Measurements from ENCODE around the gene BAIAP2. TPM values are rescaled to one million over a fixed set of nuclear protein-coding genes. Genes with fewer than 3 reads are reported as not detected.

The BAIAP2 gene
- total and polyA plus RNA-seq, 10 of the 15 experiments (the other 5 are each of a cell fraction or from before 2014, with no cell fraction given): 0.15 to 1.2 (median 0.46) TPM; not detected in 2

DNA sequence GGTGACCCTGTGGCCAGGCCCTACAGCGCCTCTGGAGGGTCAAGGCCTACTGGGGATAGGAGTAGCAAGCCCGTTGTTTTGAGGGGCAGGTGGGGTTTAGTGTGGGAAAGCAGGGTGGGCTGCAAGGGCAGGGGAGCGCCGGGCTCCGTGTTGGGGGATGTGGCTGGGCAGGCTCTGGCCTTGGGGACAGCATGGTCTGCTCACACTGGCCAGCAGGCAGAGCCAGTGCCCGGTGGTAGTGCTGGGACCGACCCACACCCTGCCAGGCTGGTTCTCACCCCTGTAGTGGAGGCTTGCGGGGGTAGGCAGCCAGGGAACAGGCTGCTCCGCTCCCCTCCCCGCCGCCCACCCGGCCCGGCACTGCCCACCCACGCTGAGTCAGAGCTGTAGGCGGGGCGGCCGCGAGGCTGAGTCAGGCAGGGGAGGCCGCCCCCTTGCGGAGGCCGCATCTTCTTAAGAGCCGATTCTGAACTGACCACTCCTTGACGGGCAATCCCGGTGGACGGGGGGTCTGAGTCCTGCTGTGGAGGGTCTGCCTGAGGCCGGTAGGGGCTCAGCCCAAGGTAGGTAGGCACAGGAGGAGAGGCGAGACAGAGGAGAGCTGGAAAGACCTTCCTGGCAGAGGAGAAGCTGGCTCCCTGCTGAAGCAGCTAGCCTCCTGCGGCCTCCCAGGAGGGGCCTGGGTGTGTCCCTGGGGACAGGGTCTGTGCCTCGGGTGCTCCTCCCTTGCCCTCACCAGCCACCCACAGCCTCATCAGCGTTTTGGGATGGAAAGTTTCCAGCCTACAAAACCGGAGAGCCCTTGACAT is 62.4 kb downstream of the BAIAP2 start (continued):
- TF ChIP-seq, protein P1, sequence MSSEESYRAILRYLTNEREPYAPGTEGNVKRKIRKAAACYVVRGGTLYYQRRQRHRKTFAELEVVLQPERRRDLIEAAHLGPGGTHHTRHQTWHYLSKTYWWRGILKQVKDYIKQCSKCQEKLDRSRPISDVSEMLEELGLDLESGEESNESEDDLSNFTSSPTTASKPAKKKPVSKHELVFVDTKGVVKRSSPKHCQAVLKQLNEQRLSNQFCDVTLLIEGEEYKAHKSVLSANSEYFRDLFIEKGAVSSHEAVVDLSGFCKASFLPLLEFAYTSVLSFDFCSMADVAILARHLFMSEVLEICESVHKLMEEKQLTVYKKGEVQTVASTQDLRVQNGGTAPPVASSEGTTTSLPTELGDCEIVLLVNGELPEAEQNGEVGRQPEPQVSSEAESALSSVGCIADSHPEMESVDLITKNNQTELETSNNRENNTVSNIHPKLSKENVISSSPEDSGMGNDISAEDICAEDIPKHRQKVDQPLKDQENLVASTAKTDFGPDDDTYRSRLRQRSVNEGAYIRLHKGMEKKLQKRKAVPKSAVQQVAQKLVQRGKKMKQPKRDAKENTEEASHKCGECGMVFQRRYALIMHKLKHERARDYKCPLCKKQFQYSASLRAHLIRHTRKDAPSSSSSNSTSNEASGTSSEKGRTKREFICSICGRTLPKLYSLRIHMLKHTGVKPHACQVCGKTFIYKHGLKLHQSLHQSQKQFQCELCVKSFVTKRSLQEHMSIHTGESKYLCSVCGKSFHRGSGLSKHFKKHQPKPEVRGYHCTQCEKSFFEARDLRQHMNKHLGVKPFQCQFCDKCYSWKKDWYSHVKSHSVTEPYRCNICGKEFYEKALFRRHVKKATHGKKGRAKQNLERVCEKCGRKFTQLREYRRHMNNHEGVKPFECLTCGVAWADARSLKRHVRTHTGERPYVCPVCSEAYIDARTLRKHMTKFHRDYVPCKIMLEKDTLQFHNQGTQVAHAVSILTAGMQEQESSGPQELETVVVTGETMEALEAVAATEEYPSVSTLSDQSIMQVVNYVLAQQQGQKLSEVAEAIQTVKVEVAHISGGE (CRISPR knock-in tag; IDR thresholded peaks at IDR 0.05): no peak
- 0 out of 2 replicates have a peak, but pooled peaks have one; percentile 20 for TF ChIP-seq NBN (IDR thresholded peaks at IDR 0.05)

DNA sequence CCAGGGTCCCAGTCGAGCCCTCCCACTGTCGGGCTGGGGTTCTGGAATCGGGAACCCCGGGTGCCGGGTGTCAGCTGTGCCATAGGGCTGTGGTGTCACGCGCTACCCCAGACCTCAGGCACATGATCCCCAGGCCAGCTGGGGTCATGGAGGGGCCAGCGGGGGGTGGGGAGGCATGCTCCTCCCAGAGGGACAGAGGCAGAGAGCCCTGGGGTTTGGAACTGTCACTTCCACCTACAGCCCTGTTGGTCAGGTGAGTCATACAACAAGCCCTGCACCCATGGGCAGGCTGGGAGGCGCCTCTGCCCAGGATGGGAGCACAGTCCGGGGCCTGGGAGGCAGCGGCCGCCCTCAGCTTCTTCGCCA is 63.0 kb downstream of the BAIAP2 start:
- TF ChIP-seq BHLHE40 (IDR thresholded peaks at IDR 0.05; ENCODE audit: borderline replicate concordance in 1 of 2, low read depth in 2 of 2, low read length in 1 of 2) (peak in 1 of 2 experiments; percentile 45; a peak in 1 of 4 replicates), FOXM1 (IDR thresholded peaks at IDR 0.05; ENCODE audit: low read depth, low read length) (no peak)
- TF ChIP-seq, protein P2, sequence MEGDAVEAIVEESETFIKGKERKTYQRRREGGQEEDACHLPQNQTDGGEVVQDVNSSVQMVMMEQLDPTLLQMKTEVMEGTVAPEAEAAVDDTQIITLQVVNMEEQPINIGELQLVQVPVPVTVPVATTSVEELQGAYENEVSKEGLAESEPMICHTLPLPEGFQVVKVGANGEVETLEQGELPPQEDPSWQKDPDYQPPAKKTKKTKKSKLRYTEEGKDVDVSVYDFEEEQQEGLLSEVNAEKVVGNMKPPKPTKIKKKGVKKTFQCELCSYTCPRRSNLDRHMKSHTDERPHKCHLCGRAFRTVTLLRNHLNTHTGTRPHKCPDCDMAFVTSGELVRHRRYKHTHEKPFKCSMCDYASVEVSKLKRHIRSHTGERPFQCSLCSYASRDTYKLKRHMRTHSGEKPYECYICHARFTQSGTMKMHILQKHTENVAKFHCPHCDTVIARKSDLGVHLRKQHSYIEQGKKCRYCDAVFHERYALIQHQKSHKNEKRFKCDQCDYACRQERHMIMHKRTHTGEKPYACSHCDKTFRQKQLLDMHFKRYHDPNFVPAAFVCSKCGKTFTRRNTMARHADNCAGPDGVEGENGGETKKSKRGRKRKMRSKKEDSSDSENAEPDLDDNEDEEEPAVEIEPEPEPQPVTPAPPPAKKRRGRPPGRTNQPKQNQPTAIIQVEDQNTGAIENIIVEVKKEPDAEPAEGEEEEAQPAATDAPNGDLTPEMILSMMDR (IDR thresholded peaks at IDR 0.05 in 2 of 3, conservative IDR thresholded peaks at IDR 0.05 in 1 of 3; ENCODE audit: control insufficient read depth in 2 of 3, extremely low read depth in 1 of 3, insufficient read depth in 1 of 3, low read depth in 3 of 3, low read length in 3 of 3): no peak
- ATAC-seq (no peak), DNase-seq (ENCODE audit: low read depth, low spot score) (no peak), FAIRE-seq (no peak)
- in situ Hi-C loops (cut with MboI): loop anchor here (10.0 kb wide), 1 partner anchor 73 kb away; no protein-coding TSS in a partner anchor
- Histone ChIP-seq H3K79me2 (ENCODE audit: control insufficient read depth, insufficient read depth, low read length) (no peaks in the 10 kb centered on the region), H3K4me1 (ENCODE audit: control insufficient read depth, insufficient read depth, low read length) (peaks cover 11% of the 10 kb centered on the region), H3K9me3 (replicated peaks; ENCODE audit: control insufficient read depth, insufficient read depth, low read length) (no peaks in the 10 kb centered on the region), H3K4me2 (ENCODE audit: control insufficient read depth, insufficient read depth) (no peak overlapping the region), H3K9ac (ENCODE audit: control insufficient read depth, insufficient read depth, low read length) (no peak overlapping the region), H2AFZ (ENCODE audit: control insufficient read depth, low read depth, low read length) (no peak overlapping the region), H3K27me3 (replicated peaks in 1 of 2; ENCODE audit: control insufficient read depth in 2 of 2, insufficient read depth in 2 of 2, low read length in 1 of 2) (peaks cover 0 to 7% of the 10 kb centered on the region in 2 experiments; a peak in 3 of 4 replicates), H3K27ac (ENCODE audit: control insufficient read depth, insufficient read depth) (no peak overlapping the region), H3K4me3 (no peak overlapping the region), H3K36me3 (ENCODE audit: control insufficient read depth in 2 of 2, insufficient read depth in 2 of 2, low read length in 1 of 2) (no peaks in the 10 kb centered on the region), H4K20me1 (ENCODE audit: control insufficient read depth, insufficient read depth) (no peaks in the 10 kb centered on the region)
- ChIA-PET POLR2A (interaction anchor here (0.6 to 1.0 kb wide), 3 partner anchors 68 to 421 kb away, joined by 3 to 4 read pairs (median 3); no protein-coding TSS in a partner anchor), CTCF (interaction anchor here (0.9 to 4.8 kb wide), 7 partner anchors 10 to 109 kb away, joined by 3 to 60 read pairs (median 7); no protein-coding TSS in a partner anchor), RAD21 (ENCODE audit: unreplicated experiment) (interaction anchor here (0.7 to 1.5 kb wide), 3 partner anchors 34 to 142 kb away, joined by 3 to 19 read pairs (median 3); partner anchors contain the start of gene NDUFAF8), SMC1A (ENCODE audit: uncharacterized antibody, unreplicated experiment) (interaction anchor here (1.0 to 2.1 kb wide), 3 partner anchors 49 to 74 kb away, joined by 3 to 6 read pairs (median 6); no protein-coding TSS in a partner anchor)
- 41% methylated on average over 13 of the region's 13 CpGs for WGBS (ENCODE audit: insufficient coverage, insufficient replicate concordance, low lambda C conversion rate, missing lambda C conversion rate)
- no TSS peak for BruUV-seq (replicated peaks)
- intact Hi-C loops (cut with micrococcal nuclease; ENCODE audit: unreplicated experiment): loop anchor here (1.0 kb wide), 1 partner anchor 75 kb away; no protein-coding TSS in a partner anchor
